ENCODE measurements around the gene KLHL9.

DNA sequence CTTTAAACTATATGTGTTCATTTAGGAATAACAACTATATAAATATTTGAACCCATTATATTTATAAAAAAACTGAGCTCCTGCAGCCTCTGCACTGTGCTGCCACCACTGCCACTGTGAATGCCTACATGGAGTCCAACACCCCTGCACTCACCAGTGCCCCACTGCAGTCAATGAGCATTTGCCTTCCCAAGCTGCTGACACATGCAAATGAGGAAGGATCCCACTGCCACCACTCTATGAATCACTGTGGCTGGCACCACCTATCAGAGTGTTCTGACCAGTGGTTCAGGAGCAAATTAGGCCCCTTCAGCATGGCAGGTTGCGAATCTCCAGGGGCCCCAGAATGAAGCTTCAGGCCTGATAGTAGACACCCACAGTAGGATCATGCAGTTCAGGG, 39.2 kb downstream of the KLHL9 start:
- TF ChIP-seq POLR2A (IDR thresholded peaks at IDR 0.05): no peak
- TF ChIP-seq, protein P1, sequence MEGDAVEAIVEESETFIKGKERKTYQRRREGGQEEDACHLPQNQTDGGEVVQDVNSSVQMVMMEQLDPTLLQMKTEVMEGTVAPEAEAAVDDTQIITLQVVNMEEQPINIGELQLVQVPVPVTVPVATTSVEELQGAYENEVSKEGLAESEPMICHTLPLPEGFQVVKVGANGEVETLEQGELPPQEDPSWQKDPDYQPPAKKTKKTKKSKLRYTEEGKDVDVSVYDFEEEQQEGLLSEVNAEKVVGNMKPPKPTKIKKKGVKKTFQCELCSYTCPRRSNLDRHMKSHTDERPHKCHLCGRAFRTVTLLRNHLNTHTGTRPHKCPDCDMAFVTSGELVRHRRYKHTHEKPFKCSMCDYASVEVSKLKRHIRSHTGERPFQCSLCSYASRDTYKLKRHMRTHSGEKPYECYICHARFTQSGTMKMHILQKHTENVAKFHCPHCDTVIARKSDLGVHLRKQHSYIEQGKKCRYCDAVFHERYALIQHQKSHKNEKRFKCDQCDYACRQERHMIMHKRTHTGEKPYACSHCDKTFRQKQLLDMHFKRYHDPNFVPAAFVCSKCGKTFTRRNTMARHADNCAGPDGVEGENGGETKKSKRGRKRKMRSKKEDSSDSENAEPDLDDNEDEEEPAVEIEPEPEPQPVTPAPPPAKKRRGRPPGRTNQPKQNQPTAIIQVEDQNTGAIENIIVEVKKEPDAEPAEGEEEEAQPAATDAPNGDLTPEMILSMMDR (IDR thresholded peaks at IDR 0.05): no peak
